ENCODE results near the gene ZNF823.

DNA sequence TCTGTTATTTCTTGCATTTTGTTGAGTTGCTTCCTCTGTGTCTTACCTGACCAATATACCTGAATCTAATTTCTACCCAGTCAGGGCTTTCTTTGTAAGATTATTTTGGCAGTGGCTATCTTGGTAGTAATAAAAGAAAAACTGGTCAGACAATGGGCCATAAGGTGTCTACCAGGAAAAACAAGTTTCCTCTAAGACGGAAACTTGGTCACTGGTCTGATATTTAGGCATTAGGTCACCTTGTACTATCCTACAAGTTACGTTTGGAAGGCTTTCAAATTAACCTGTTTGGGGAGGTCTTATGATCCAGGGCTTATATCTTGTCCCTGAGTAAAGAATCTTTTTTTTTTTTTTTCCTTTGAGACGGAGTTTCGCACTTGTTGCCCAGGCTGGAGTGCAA, 9.2 kb downstream of the ZNF823 start:
- no peak for TF ChIP-seq CTCF (conservative IDR thresholded peaks at IDR 0.05 in 1 of 2, IDR thresholded peaks at IDR 0.05 in 1 of 2; ENCODE audit: extremely low read depth in 1 of 2, insufficient read depth in 1 of 2, low read depth in 1 of 2, low read length in 2 of 2)
- TF ChIP-seq EZH2 (IDR thresholded peaks at IDR 0.05; ENCODE audit: borderline replicate concordance, low read length), result no peak

Data from mammary epithelial cell (primary cell).